Left ventricle myocardium inferior (tissue), 1 donor: ENCODE data around the gene MFNG. TPM values are rescaled to one million over a fixed set of nuclear protein-coding genes. Genes with fewer than 3 reads are reported as not detected.
"Not testable (repeated sequence)": the region's sequence is repeated elsewhere in the genome, so short reads cannot be mapped to it uniquely, and the experiment has no call there.

Experiments
- DNase-seq: peaks from one replicate; pipeline ENCODE4 v3.0.0-alpha.2; 2020
- H3K27ac ChIP-seq: fragments of 200-600 bp; replicated peaks from 2 replicates; pipeline ENCODE4 v1.8.0; 2021
- H3K27me3 ChIP-seq: fragments of 200-600 bp; 2 replicates; pipeline ENCODE4 v1.8.0; 2021; ENCODE audit warnings: low read depth
- H3K36me3 ChIP-seq: fragments of 200-600 bp; 2 replicates; pipeline ENCODE4 v1.8.0; 2021
- H3K4me1 ChIP-seq: fragments of 200-600 bp; 2 replicates; pipeline ENCODE4 v1.8.0; 2021
- H3K4me3 ChIP-seq: fragments of 200-600 bp; 2 replicates; pipeline ENCODE4 v1.8.0; 2021; ENCODE audit warnings: mild to moderate bottlenecking, moderate library complexity
- H3K9me3 ChIP-seq: fragments of 200-600 bp; replicated peaks from 2 replicates; pipeline ENCODE4 v1.8.0; 2021
- CTCF ChIP-seq: fragments of 200-600 bp; IDR thresholded peaks from 2 replicates; pipeline ENCODE4 v1.8.0; 2021; ENCODE audit warnings: antibody characterized with exemption, mild to moderate bottlenecking, borderline replicate concordance
- intact Hi-C: fragments of 100-400 bp; cut with micrococcal nuclease; formaldehyde crosslinking; loops from one replicate; pipeline ENCODE4 v1.11.0; 2022
- total RNA-seq: library from RNA; stranded (reverse); fragmentation: NEBNext Ultra II Directional; extraction: Animal tissue kit (Norgen Biotek cat#: 25700); gene quantifications from one replicate; pipeline ENCODE4 v1.2.1, GENCODE V29; 2021
- donor health status: DM: no; HTN: yes; CAD: no; lungs with severe emphysema.

The MFNG gene
- total RNA-seq, 1 donor from 2014 or later = 11.8 TPM

GRCh38 chr22:37470087-37470445 is 16.1 kb downstream of the MFNG start:
- Histone ChIP-seq H3K9me3 (no peaks in the 10 kb centered on the region), H3K4me1 (no peaks in the 10 kb centered on the region), H3K36me3 (peaks cover 7% of the 10 kb centered on the region), H3K27me3 (peaks cover 61% of the 10 kb centered on the region), H3K27ac (no peak overlapping the region), H3K4me3 (no peak overlapping the region)
- no peak for DNase-seq
- TF ChIP-seq CTCF = no peak
- intact Hi-C loops = no loop called here

GRCh38 chr22:37469416-37470086 is 16.6 kb downstream of the MFNG start:
- no peak for TF ChIP-seq CTCF
- Histone ChIP-seq H3K4me1 (no peaks in the 10 kb centered on the region), H3K4me3 (no peak overlapping the region), H3K27ac (no peak overlapping the region), H3K27me3 (peaks cover 59% of the 10 kb centered on the region), H3K9me3 (no peaks in the 10 kb centered on the region), H3K36me3 (peaks cover 6% of the 10 kb centered on the region)
- intact Hi-C loops = no loop called here
- no peak for DNase-seq

- DNase-seq, H3K27ac ChIP-seq, intact Hi-C loops, H3K4me1 ChIP-seq, H3K36me3 ChIP-seq, H3K9me3 ChIP-seq, H3K4me3 ChIP-seq: not testable (repeated sequence)
- peaks cover 52% of the 10 kb centered on the region for H3K27me3 ChIP-seq
Measured at GRCh38 chr22:37468201-37468695, 17.9 kb downstream of the MFNG start.

- no peaks in the 10 kb centered on the region for H3K36me3 ChIP-seq
- intact Hi-C loops = no loop called here
- TF ChIP-seq CTCF = no peak
- no peaks in the 10 kb centered on the region for H3K4me1 ChIP-seq
- no peak overlapping the region for H3K4me3 ChIP-seq
- H3K9me3 ChIP-seq = no peaks in the 10 kb centered on the region
- peaks cover 44% of the 10 kb centered on the region for H3K27me3 ChIP-seq
- H3K27ac ChIP-seq = no peak overlapping the region
- no peak for DNase-seq
Measured at GRCh38 chr22:37467391-37467955, 18.7 kb downstream of the MFNG start.

GRCh38 chr22:37464181-37464580 is 22.0 kb downstream of the MFNG start:
- no peak for DNase-seq
- no peaks in the 10 kb centered on the region for H3K4me1 ChIP-seq
- H3K36me3 ChIP-seq = no peaks in the 10 kb centered on the region
- no peak overlapping the region for H3K4me3 ChIP-seq
- peaks cover 67% of the 10 kb centered on the region for H3K27me3 ChIP-seq
- H3K27ac ChIP-seq = no peak overlapping the region
- intact Hi-C loops = no loop called here
- TF ChIP-seq CTCF = no peak
- H3K9me3 ChIP-seq = no peaks in the 10 kb centered on the region

GRCh38 chr22:37462983-37463382 is 23.2 kb downstream of the MFNG start:
- H3K27me3 ChIP-seq = peaks cover 74% of the 10 kb centered on the region
- no peaks in the 10 kb centered on the region for H3K36me3 ChIP-seq
- intact Hi-C loops = no loop called here
- no peaks in the 10 kb centered on the region for H3K9me3 ChIP-seq
- H3K27ac ChIP-seq = no peak overlapping the region
- H3K4me3 ChIP-seq = no peak overlapping the region
- H3K4me1 ChIP-seq = no peaks in the 10 kb centered on the region
- no peak for DNase-seq
- TF ChIP-seq CTCF = no peak
